Purkinje cell (primary cell): ENCODE measurements around the gene CSF3R. TPM values are rescaled to one million over a fixed set of nuclear protein-coding genes. Genes with fewer than 3 reads are reported as not detected.

ENCODE experiments used
- polyA plus RNA-seq: library from polyadenylated mRNA; unstranded; fragments of >200 nt; fragmentation: Nextera tagmentation; gene quantifications from 2 replicates; pipeline ENCODE4 v1.2.1, GENCODE V29; 2014

Gene CSF3R
- not detected in 2 replicates for polyA plus RNA-seq

GRCh38 chr1:36482724-36483388 lies at the start of gene CSF3R:
TSS of gene CSF3R (minus strand) at chr1:36482913. CDS start at chr1:36479496, 3,417 bp downstream.

GRCh38 chr1:36463803-36464604 lies 18.7 kb downstream of the CSF3R start, which contains the start of gene MRPS15:
TSS of gene MRPS15 (minus strand) at chr1:36464384. CDS start at chr1:36464275, 109 bp downstream.

GRCh38 chr1:36450270-36450918 lies 32.3 kb downstream of the CSF3R start, which contains the start of gene OSCP1:
TSS of gene OSCP1 (minus strand) at chr1:36450451. CDS start at chr1:36450369, 82 bp downstream.

Other genes starting within 250 kb of the CSF3R start
- gene SH3D21, start 176.5 kb downstream of the CSF3R start, polyA plus RNA-seq = 0.13 and 0.73 TPM in 2 replicates
- gene EVA1B, start 159.3 kb downstream of the CSF3R start, polyA plus RNA-seq = 0.24 TPM in 1 of 2 replicates, not detected in the other
- gene STK40, start 97.0 kb downstream of the CSF3R start, polyA plus RNA-seq = 0.39 and 1.2 TPM in 2 replicates
- 37.8 and 55.1 TPM in 2 replicates for gene LSM10, start 85.0 kb downstream of the CSF3R start, polyA plus RNA-seq
- 51.8 and 57.1 TPM in 2 replicates for gene OSCP1, start 32.5 kb downstream of the CSF3R start, polyA plus RNA-seq
- gene MRPS15, start 18.5 kb downstream of the CSF3R start, polyA plus RNA-seq = 90.8 and 109 TPM in 2 replicates